Measurements from ENCODE around the gene CENPX. TPM values are rescaled to one million over a fixed set of nuclear protein-coding genes. Genes with fewer than 3 reads are reported as not detected.

CENPX gene
- total RNA-seq, 1 experiment from 2014 or later = 344 TPM

DNA sequence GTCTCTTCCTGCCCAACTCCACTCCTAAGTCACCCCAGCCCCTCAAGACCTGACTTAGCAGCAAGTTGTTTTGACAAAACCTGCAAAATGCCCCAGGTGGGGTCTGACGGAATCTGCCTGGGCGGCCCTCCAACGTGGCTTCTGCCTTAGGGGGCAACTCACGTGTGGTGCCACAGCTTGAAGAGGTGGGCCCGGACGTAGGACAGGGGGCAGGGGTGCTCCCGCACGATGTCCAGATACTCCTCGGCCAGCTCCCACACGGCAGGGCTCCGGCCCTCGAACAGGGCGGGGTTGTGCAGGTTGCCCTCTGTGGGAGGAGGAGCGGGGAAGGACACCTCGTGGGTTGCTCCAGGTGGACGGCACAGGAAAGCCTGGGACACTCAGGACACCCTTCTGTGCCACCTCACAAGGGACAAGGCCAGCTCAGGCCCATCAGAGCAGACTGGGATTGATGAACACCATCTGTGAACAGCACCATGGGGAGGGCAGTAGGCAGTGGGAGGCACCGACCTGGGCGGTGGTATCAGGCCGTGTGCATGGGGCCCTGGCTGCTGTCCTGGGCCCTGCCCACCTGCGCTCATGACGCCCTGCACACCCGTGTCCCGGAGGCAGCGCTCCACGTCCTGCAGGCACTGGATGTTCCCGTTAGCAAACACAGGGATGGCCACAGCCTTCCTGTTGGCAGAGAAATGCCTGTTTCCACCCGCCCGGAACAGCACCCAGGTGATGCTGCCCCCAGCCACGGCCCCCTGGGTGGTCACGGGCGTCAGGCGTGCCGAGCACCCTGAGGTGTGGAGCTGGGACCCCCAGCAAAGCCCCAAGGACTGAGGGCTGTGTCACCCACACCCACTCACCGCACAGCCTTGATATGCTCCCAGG, 38.6 kb upstream of the CENPX start:
- no TSS peak for BruUV-seq (replicated peaks)
- no peak overlapping the region for H3K4me3 ChIP-seq (ENCODE audit: low read length)
- TF ChIP-seq EZH2 (IDR thresholded peaks at IDR 0.05; ENCODE audit: low read length, unreplicated experiment) (no peak), EZH2phosphoT487 (IDR thresholded peaks at IDR 0.05; ENCODE audit: borderline replicate concordance, low read length) (no peak), CTCF (conservative IDR thresholded peaks at IDR 0.05; ENCODE audit: low read depth, low read length) (no peak)
- H4K20me1 ChIP-seq (ENCODE audit: low read length) = no peaks in the 10 kb centered on the region
- CTCF ChIA-PET = no interaction called here
- ATAC-seq (no peak), DNase-seq (no peak)
- H3K9me2 ChIP-seq (replicated peaks; ENCODE audit: low read length) = no peaks in the 10 kb centered on the region
- H3K36me3 ChIP-seq (ENCODE audit: low read depth, low read length) = peaks cover 53% of the 10 kb centered on the region
- H2AFZ ChIP-seq (ENCODE audit: low read length) = no peak overlapping the region
- intact Hi-C loops (cut with micrococcal nuclease) = no loop called here
- H3K4me2 ChIP-seq (ENCODE audit: low read length) = no peak overlapping the region
- POLR2A ChIA-PET (ENCODE audit: unreplicated experiment) = no interaction called here
- H3K27me3 ChIP-seq (ENCODE audit: low read length) = no peaks in the 10 kb centered on the region
- no peaks in the 10 kb centered on the region for H3F3A ChIP-seq (ENCODE audit: low read length, unreplicated experiment)
- H3K4me1 ChIP-seq (ENCODE audit: insufficient read depth, low read length) = peaks cover 17% of the 10 kb centered on the region
- no peaks in the 10 kb centered on the region for H3K9me3 ChIP-seq (ENCODE audit: low read length)
- no peak overlapping the region for H3K9ac ChIP-seq (ENCODE audit: low read length)
- peaks cover 29% of the 10 kb centered on the region for H3K79me2 ChIP-seq (ENCODE audit: low read length)
- H3K27ac ChIP-seq (ENCODE audit: low read length) = no peak overlapping the region

GRCh38 chr17:82060614-82061013, 37.9 kb upstream of the CENPX start:
- ATAC-seq (no peak), DNase-seq (no peak)
- Histone ChIP-seq H3K36me3 (ENCODE audit: low read depth, low read length) (peaks cover 58% of the 10 kb centered on the region), H3F3A (ENCODE audit: low read length, unreplicated experiment) (no peaks in the 10 kb centered on the region), H4K20me1 (ENCODE audit: low read length) (no peaks in the 10 kb centered on the region), H3K9me3 (ENCODE audit: low read length) (no peaks in the 10 kb centered on the region), H2AFZ (ENCODE audit: low read length) (no peak overlapping the region), H3K4me1 (ENCODE audit: insufficient read depth, low read length) (peaks cover 12% of the 10 kb centered on the region), H3K9ac (ENCODE audit: low read length) (no peak overlapping the region), H3K9me2 (replicated peaks; ENCODE audit: low read length) (no peaks in the 10 kb centered on the region), H3K27me3 (ENCODE audit: low read length) (no peaks in the 10 kb centered on the region), H3K27ac (ENCODE audit: low read length) (no peak overlapping the region), H3K4me2 (ENCODE audit: low read length) (no peak overlapping the region), H3K79me2 (ENCODE audit: low read length) (peaks cover 25% of the 10 kb centered on the region), H3K4me3 (ENCODE audit: low read length) (no peak overlapping the region)
- ChIA-PET CTCF (interaction anchor here (0.7 kb wide), 1 partner anchor 63 kb away, joined by 6 read pairs; no protein-coding TSS in a partner anchor), POLR2A (ENCODE audit: unreplicated experiment) (no interaction called here)
- no peak for TF ChIP-seq EZH2 (IDR thresholded peaks at IDR 0.05; ENCODE audit: low read length, unreplicated experiment)
- no peak for TF ChIP-seq EZH2phosphoT487 (IDR thresholded peaks at IDR 0.05; ENCODE audit: borderline replicate concordance, low read length)
- TF ChIP-seq CTCF (conservative IDR thresholded peaks at IDR 0.05; ENCODE audit: low read depth, low read length) = no peak
- no TSS peak for BruUV-seq (replicated peaks)
- intact Hi-C loops (cut with micrococcal nuclease) = no loop called here

GRCh38 chr17:82060001-82060380, 37.3 kb upstream of the CENPX start:
- Histone ChIP-seq H3K9ac (ENCODE audit: low read length) (no peak overlapping the region), H3K36me3 (ENCODE audit: low read depth, low read length) (peaks cover 58% of the 10 kb centered on the region)
- intact Hi-C loops (cut with micrococcal nuclease) = no loop called here

More at GRCh38 chr17:82060001-82060380, 37.3 kb upstream of the CENPX start:
- Histone ChIP-seq H3K9me3 (ENCODE audit: low read length) (no peaks in the 10 kb centered on the region), H3K4me2 (ENCODE audit: low read length) (no peak overlapping the region), H4K20me1 (ENCODE audit: low read length) (no peaks in the 10 kb centered on the region), H3K79me2 (ENCODE audit: low read length) (peaks cover 21% of the 10 kb centered on the region), H3K27me3 (ENCODE audit: low read length) (no peaks in the 10 kb centered on the region), H3K4me1 (ENCODE audit: insufficient read depth, low read length) (peaks cover 12% of the 10 kb centered on the region), H3K9me2 (replicated peaks; ENCODE audit: low read length) (no peaks in the 10 kb centered on the region), H3K27ac (ENCODE audit: low read length) (no peak overlapping the region), H3K4me3 (ENCODE audit: low read length) (no peak overlapping the region), H2AFZ (ENCODE audit: low read length) (no peak overlapping the region), H3F3A (ENCODE audit: low read length, unreplicated experiment) (no peaks in the 10 kb centered on the region)
- no peak for DNase-seq
- ChIA-PET POLR2A (ENCODE audit: unreplicated experiment) (no interaction called here), CTCF (interaction anchor here (0.7 kb wide), 1 partner anchor 64 kb away, joined by 6 read pairs; no protein-coding TSS in a partner anchor)
- TF ChIP-seq CTCF (conservative IDR thresholded peaks at IDR 0.05; ENCODE audit: low read depth, low read length) = no peak
- TF ChIP-seq EZH2 (IDR thresholded peaks at IDR 0.05; ENCODE audit: low read length, unreplicated experiment) = no peak
- no peak for TF ChIP-seq EZH2phosphoT487 (IDR thresholded peaks at IDR 0.05; ENCODE audit: borderline replicate concordance, low read length)
- ATAC-seq = no peak
- no TSS peak for BruUV-seq (replicated peaks)
